ENCODE data around the gene PTPN3. TPM values are rescaled to one million over a fixed set of nuclear protein-coding genes. Genes with fewer than 3 reads are reported as not detected.

The PTPN3 gene
- total and polyA plus RNA-seq, 2 experiments from 2014 or later: 1.4 to 2.6 TPM

- Histone ChIP-seq H2AFZ (no peak overlapping the region), H3K9me2 (ENCODE audit: insufficient read depth) (no peaks in the 10 kb centered on the region), H3K27ac (ENCODE audit: low read depth) (no peak overlapping the region), H3K4me3 (no peak overlapping the region), H3K4me2 (no peak overlapping the region), H3K79me2 (replicated peaks; ENCODE audit: insufficient read depth) (no peaks in the 10 kb centered on the region), H3K4me1 (ENCODE audit: insufficient read depth) (peaks cover 21% of the 10 kb centered on the region), H3F3A (replicated peaks; ENCODE audit: low read depth) (no peaks in the 10 kb centered on the region), H4K20me1 (replicated peaks; ENCODE audit: insufficient read depth) (no peaks in the 10 kb centered on the region), H3K36me3 (ENCODE audit: insufficient read depth) (no peaks in the 10 kb centered on the region), H3K27me3 (ENCODE audit: insufficient read depth) (no peaks in the 10 kb centered on the region)
- TF ChIP-seq ETS1 (IDR thresholded peaks at IDR 0.05) (no peak), JUNB (IDR thresholded peaks at IDR 0.05; ENCODE audit: unreplicated experiment) (no peak), EZH2 (IDR thresholded peaks at IDR 0.05; ENCODE audit: low read depth, unreplicated experiment) (no peak), NANOG (IDR thresholded peaks at IDR 0.05; ENCODE audit: borderline replicate concordance) (no peak), REST (IDR thresholded peaks at IDR 0.05; ENCODE audit: unreplicated experiment) (no peak), ZNF462 (CRISPR knock-in tag; IDR thresholded peaks at IDR 0.05) (no peak), POLR2AphosphoS5 (IDR thresholded peaks at IDR 0.05; ENCODE audit: low read depth) (no peak), CTCF (conservative IDR thresholded peaks at IDR 0.05; ENCODE audit: low read depth in 2 of 2) (no peak), CREB1 (CRISPR knock-in tag; IDR thresholded peaks at IDR 0.05; ENCODE audit: low read depth) (no peak)
- H3K4me3 Mint-ChIP-seq: no peak overlapping the region
- H3K9me3 Mint-ChIP-seq: no peaks in the 10 kb centered on the region
- peaks cover 18% of the 10 kb centered on the region for H3K4me1 Mint-ChIP-seq
- ATAC-seq: no peak
- no peak for DNase-seq (ENCODE audit: low spot score)
- no peaks in the 10 kb centered on the region for H3K36me3 Mint-ChIP-seq (ENCODE audit: low read depth)
- H3K27me3 Mint-ChIP-seq (ENCODE audit: insufficient read depth, low read depth, poor library complexity): peaks cover 3% of the 10 kb centered on the region
- H3K27ac Mint-ChIP-seq: no peak overlapping the region
These were observed 39.5 kb downstream of the PTPN3 start for GRCh38 chr9:109458453-109459211.
